ENCODE results near the gene GRIK2.
"Not testable (repeated sequence)": the region's sequence is repeated elsewhere in the genome, so short reads cannot be mapped to it uniquely, and the experiment has no call there.

DNA sequence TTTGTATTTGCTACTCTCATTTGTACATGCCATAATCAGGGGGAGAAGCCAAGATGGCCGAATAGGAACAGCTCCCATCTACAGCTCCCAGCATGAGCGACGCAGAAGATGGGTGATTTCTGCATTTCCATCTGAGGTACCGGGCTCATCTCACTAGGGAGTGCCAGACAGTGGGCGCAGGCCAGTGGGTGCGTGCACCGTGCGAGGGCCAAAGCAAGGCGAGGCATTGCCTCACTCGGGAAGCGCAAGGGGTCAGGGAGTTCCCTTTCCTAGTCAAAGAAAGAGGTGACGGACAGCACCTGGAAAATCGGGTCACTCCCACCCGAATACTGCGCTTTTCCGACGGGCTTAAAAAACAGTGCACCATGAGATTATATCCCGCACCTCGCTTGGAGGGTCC is 694.7 kb downstream of the GRIK2 start:
- not testable (repeated sequence) for TF ChIP-seq CTCF, POLR2A (IDR thresholded peaks at IDR 0.05)

Data from thyroid gland (tissue), 4 donors.